Fibroblast of lung (primary cell): ENCODE data around the gene VPS45. TPM values are rescaled to one million over a fixed set of nuclear protein-coding genes. Genes with fewer than 3 reads are reported as not detected.

Experiments used
- DNase-seq, 2 donors: peaks; one replicate each; pipeline versions ENCODE4 v3.0.0 to v3.0.0-alpha.2; 2010; ENCODE audit warnings: low read depth in 2 of 2
- H2AFZ ChIP-seq: 2 replicates; pipeline ENCODE4 v1.5.1; 2012; ENCODE audit warnings: low read length, control low read depth, inconsistent platforms
- H3K27ac ChIP-seq: 2 replicates; pipeline ENCODE4 v1.5.1; 2011; ENCODE audit warnings: low read length, control low read depth; ENCODE audit not compliant: insufficient read depth
- H3K27me3 ChIP-seq: 2 replicates; pipeline ENCODE4 v1.5.1; 2011; ENCODE audit warnings: mild to moderate bottlenecking, low read length; ENCODE audit not compliant: control insufficient read depth, insufficient read depth
- H3K36me3 ChIP-seq: 2 replicates; pipeline ENCODE4 v1.5.1; 2011; ENCODE audit warnings: low read length; ENCODE audit not compliant: control insufficient read depth, insufficient read depth
- H3K4me1 ChIP-seq: 2 replicates; pipeline ENCODE4 v1.5.1; 2011; ENCODE audit warnings: low read length; ENCODE audit not compliant: control insufficient read depth, insufficient read depth; ENCODE audit errors: extremely low read depth
- H3K4me2 ChIP-seq: 2 replicates; pipeline ENCODE4 v1.5.1; 2011; ENCODE audit warnings: low read length, control low read depth; ENCODE audit not compliant: insufficient read depth; ENCODE audit errors: extremely low read depth
- H3K4me3 ChIP-seq, 4 experiments: fragments of 200-600 bp in 1 of 4; sonication (generic) in 1 of 4; replicated peaks in 1 of 4; 2 replicates each; pipeline ENCODE4 v1.5.1; 2011 to 2016; ENCODE audit warnings: low read length in 4 of 4, low read depth in 3 of 4, mild to moderate bottlenecking in 3 of 4, control low read depth in 2 of 4, inconsistent platforms in 1 of 4, mixed read lengths in 1 of 4; ENCODE audit not compliant: insufficient read depth in 1 of 4; ENCODE audit errors: control extremely low read depth in 1 of 4
- H3K79me2 ChIP-seq: 2 replicates; pipeline ENCODE4 v1.5.1; 2012; ENCODE audit warnings: mild to moderate bottlenecking, low read length, inconsistent platforms; ENCODE audit not compliant: control insufficient read depth, insufficient read depth
- H3K9ac ChIP-seq: 2 replicates; pipeline ENCODE4 v1.5.1; 2011; ENCODE audit warnings: mild to moderate bottlenecking, low read length, control low read depth; ENCODE audit not compliant: insufficient read depth
- H3K9me3 ChIP-seq: 2 replicates; pipeline ENCODE4 v1.5.1; 2012; ENCODE audit warnings: low read depth, low read length; ENCODE audit not compliant: control insufficient read depth, insufficient read depth
- H4K20me1 ChIP-seq: 2 replicates; pipeline ENCODE4 v1.5.1; 2011; ENCODE audit warnings: low read length; ENCODE audit not compliant: control insufficient read depth, insufficient read depth; ENCODE audit errors: extremely low read depth
- CTCF ChIP-seq, 2 donors: IDR thresholded peaks in 1 of 2; conservative IDR thresholded peaks in 1 of 2; 1 replicate in 1 of 2; 2 replicates in 1 of 2; pipeline ENCODE4 v1.5.1; 2011 to 2012; ENCODE audit warnings: low read length in 2 of 2, control low read depth in 1 of 2, inconsistent platforms in 1 of 2, low read depth in 1 of 2, mild to moderate bottlenecking in 1 of 2
- EZH2 ChIP-seq: IDR thresholded peaks from 2 replicates; pipeline ENCODE4 v1.5.1; 2012; ENCODE audit warnings: low read length, control low read depth, mild to moderate bottlenecking; ENCODE audit errors: missing control alignments
- polyA plus RNA-seq, 2 donors: library from polyadenylated mRNA; depleted of rRNA in 1 of 2; stranded (reverse) in 1 of 2; unstranded in 1 of 2; fragments of >200 nt; gene quantifications; 2 replicates each; pipeline ENCODE4 v1.2.1, GENCODE V29; 2011 to 2012; ENCODE audit warnings: missing spikeins in 1 of 2
- total RNA-seq: library from RNA; depleted of rRNA; stranded (reverse); fragments of >200 nt; gene quantifications from 2 replicates; pipeline ENCODE4 v1.2.1, GENCODE V29; 2014

VPS45 gene
- total and polyA plus RNA-seq, 2 donors (not counting 1 experiment from before 2014, with no cell fraction given): 42.6 to 50.0 TPM

DNA sequence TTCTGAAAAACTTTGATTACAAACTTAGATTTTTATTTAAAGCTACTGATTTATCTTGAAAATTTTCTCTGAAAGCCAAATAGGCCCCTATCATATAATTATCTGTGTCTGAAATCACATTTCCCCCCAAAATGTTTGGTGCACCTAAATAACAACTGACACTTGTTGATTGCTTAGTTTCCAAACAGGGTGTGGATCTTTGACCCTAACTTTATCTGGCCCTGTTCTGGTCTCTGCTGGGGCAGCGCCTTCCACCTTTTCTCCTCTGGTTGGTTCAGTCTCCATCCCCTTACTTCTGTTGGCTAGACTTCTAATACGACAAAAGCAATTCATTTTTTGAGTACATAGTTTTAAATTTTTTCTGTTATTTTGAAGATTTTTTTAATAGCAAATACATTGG, 46.9 kb upstream of the VPS45 start:
- H3K9me3 ChIP-seq: no peaks in the 10 kb centered on the region
- TF ChIP-seq CTCF (conservative IDR thresholded peaks at IDR 0.05 in 1 of 2, IDR thresholded peaks at IDR 0.05 in 1 of 2; ENCODE audit: low read depth in 1 of 2, low read length in 2 of 2) (no peak), EZH2 (no peak)
- H3K4me1 ChIP-seq: peaks cover 3% of the 10 kb centered on the region
- H3K27me3 ChIP-seq: no peaks in the 10 kb centered on the region
- H4K20me1 ChIP-seq: no peaks in the 10 kb centered on the region
- no peak overlapping the region for H3K27ac ChIP-seq
- no peak overlapping the region for H3K9ac ChIP-seq
- no peak overlapping the region for H2AFZ ChIP-seq
- H3K36me3 ChIP-seq: no peaks in the 10 kb centered on the region
- H3K4me2 ChIP-seq: no peak overlapping the region
- DNase-seq: no peak
- no peaks in the 10 kb centered on the region for H3K79me2 ChIP-seq
- H3K4me3 ChIP-seq: no peak overlapping the region

- Histone ChIP-seq H2AFZ (no peak overlapping the region), H3K4me2 (no peak overlapping the region), H3K9me3 (no peaks in the 10 kb centered on the region), H4K20me1 (no peaks in the 10 kb centered on the region), H3K27ac (no peak overlapping the region), H3K4me3 (no peak overlapping the region), H3K27me3 (no peaks in the 10 kb centered on the region), H3K36me3 (no peaks in the 10 kb centered on the region), H3K9ac (no peak overlapping the region), H3K79me2 (no peaks in the 10 kb centered on the region), H3K4me1 (peaks cover 3% of the 10 kb centered on the region)
- TF ChIP-seq CTCF (conservative IDR thresholded peaks at IDR 0.05 in 1 of 2, IDR thresholded peaks at IDR 0.05 in 1 of 2; ENCODE audit: low read depth in 1 of 2, low read length in 2 of 2) (no peak), EZH2 (no peak)
- DNase-seq: no peak
Observed at GRCh38 chr1:150021191-150021694, 46.3 kb upstream of the VPS45 start.

DNA sequence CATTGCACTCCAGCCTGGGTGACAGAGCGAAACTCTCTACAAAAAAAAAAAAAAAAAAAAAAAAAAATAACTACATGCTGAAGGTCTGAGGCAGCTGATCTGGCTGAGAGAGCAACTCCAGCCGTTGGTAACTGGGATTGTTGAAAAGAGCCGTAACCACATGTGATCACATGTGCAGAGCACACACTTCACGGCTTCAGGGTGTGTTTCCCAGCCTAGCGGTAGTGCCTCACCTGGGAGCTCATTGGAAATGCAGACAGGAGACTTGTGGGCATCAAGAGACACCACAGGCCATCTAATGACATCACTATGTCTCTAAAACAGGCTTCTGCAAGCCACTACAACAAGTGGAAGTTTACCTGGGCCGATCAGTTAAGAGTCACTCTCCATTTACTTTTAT, 45.2 kb upstream of the VPS45 start:
- peaks cover 3% of the 10 kb centered on the region for H3K4me1 ChIP-seq
- no peak for DNase-seq
- H3K4me2 ChIP-seq: no peak overlapping the region
- H3K4me3 ChIP-seq: no peak overlapping the region
- no peaks in the 10 kb centered on the region for H3K79me2 ChIP-seq
- no peak overlapping the region for H2AFZ ChIP-seq
- no peaks in the 10 kb centered on the region for H3K27me3 ChIP-seq
- H3K9ac ChIP-seq: no peak overlapping the region
- no peaks in the 10 kb centered on the region for H3K36me3 ChIP-seq
- H3K9me3 ChIP-seq: no peaks in the 10 kb centered on the region
- H4K20me1 ChIP-seq: no peaks in the 10 kb centered on the region
- TF ChIP-seq EZH2 (no peak), CTCF (conservative IDR thresholded peaks at IDR 0.05 in 1 of 2, IDR thresholded peaks at IDR 0.05 in 1 of 2; ENCODE audit: low read depth in 1 of 2, low read length in 2 of 2) (no peak)
- H3K27ac ChIP-seq: no peak overlapping the region
